Astrocyte (in vitro differentiated cells and primary cell): ENCODE results near the gene GRIN2A. TPM values are rescaled to one million over a fixed set of nuclear protein-coding genes. Genes with fewer than 3 reads are reported as not detected.

Experiments used
- DNase-seq: peaks from one replicate; pipeline ENCODE4 v3.0.0-alpha.2; 2010; ENCODE audit warnings: low read depth
- FAIRE-seq: peaks from 2 replicates; lab custom pipeline; 2011; peaks lifted over from hg19 to GRCh38; lab: Jason Lieb, UNC
- H2AFZ ChIP-seq: 2 replicates; pipeline ENCODE4 v1.6.0; 2012; ENCODE audit warnings: low read depth, low read length, inconsistent platforms
- H3K27ac ChIP-seq: 2 replicates; pipeline ENCODE4 v1.5.1; 2011; ENCODE audit warnings: low read depth, low read length, inconsistent platforms
- H3K27me3 ChIP-seq: 2 replicates; pipeline ENCODE4 v1.6.0; 2011; ENCODE audit warnings: low read length, inconsistent platforms; ENCODE audit not compliant: insufficient read depth
- H3K36me3 ChIP-seq: 2 replicates; pipeline ENCODE4 v1.5.1; 2011; ENCODE audit warnings: low read length, inconsistent platforms; ENCODE audit not compliant: insufficient read depth
- H3K4me1 ChIP-seq: 2 replicates; pipeline ENCODE4 v1.5.1; 2011; ENCODE audit warnings: low read length, inconsistent platforms; ENCODE audit not compliant: insufficient read depth
- H3K4me2 ChIP-seq: 2 replicates; pipeline ENCODE4 v1.6.0; 2012; ENCODE audit warnings: low read length, inconsistent platforms
- H3K4me3 ChIP-seq: 2 replicates; pipeline ENCODE4 v1.5.1; 2011; ENCODE audit warnings: low read depth, mild to moderate bottlenecking, low read length, inconsistent platforms; ENCODE audit not compliant: insufficient read depth
- H3K79me2 ChIP-seq: 2 replicates; pipeline ENCODE4 v1.6.0; 2012; ENCODE audit warnings: mild to moderate bottlenecking, low read length, inconsistent platforms; ENCODE audit not compliant: insufficient read depth
- H3K9ac ChIP-seq: 2 replicates; pipeline ENCODE4 v1.6.0; 2012; ENCODE audit warnings: mild to moderate bottlenecking, low read length, inconsistent platforms
- H3K9me3 ChIP-seq: 2 replicates; pipeline ENCODE4 v1.5.1; 2012; ENCODE audit warnings: low read depth, mild to moderate bottlenecking, low read length, inconsistent platforms; ENCODE audit not compliant: insufficient read depth
- H4K20me1 ChIP-seq: 2 replicates; pipeline ENCODE4 v1.6.0; 2012; ENCODE audit warnings: low read length, inconsistent platforms; ENCODE audit not compliant: insufficient read depth
- H3K27ac Mint-ChIP-seq: one replicate; pipeline ENCODE4 v1.8.0; 2021; ENCODE audit warnings: mild to moderate bottlenecking, mixed read lengths; ENCODE audit not compliant: unreplicated experiment
- H3K27me3 Mint-ChIP-seq: one replicate; pipeline ENCODE4 v1.8.0; 2021; ENCODE audit warnings: low read depth, mixed read lengths; ENCODE audit not compliant: unreplicated experiment
- H3K36me3 Mint-ChIP-seq: one replicate; pipeline ENCODE4 v1.8.0; 2021; ENCODE audit warnings: low read depth, mixed read lengths; ENCODE audit not compliant: unreplicated experiment
- H3K4me1 Mint-ChIP-seq: one replicate; pipeline ENCODE4 v1.8.0; 2021; ENCODE audit warnings: low read depth, mixed read lengths; ENCODE audit not compliant: unreplicated experiment
- H3K4me3 Mint-ChIP-seq: one replicate; pipeline ENCODE4 v1.8.0; 2021; ENCODE audit warnings: mild to moderate bottlenecking, moderate library complexity, mixed read lengths; ENCODE audit not compliant: unreplicated experiment
- H3K9me3 Mint-ChIP-seq: one replicate; pipeline ENCODE4 v1.8.0; 2021; ENCODE audit warnings: mild to moderate bottlenecking, mixed read lengths; ENCODE audit not compliant: unreplicated experiment
- CTCF ChIP-seq: IDR thresholded peaks from 2 replicates; pipeline ENCODE4 v1.5.1; 2011; ENCODE audit warnings: low read depth, mild to moderate bottlenecking, inconsistent platforms, low read length, moderate library complexity; ENCODE audit not compliant: insufficient read depth
- EZH2 ChIP-seq: IDR thresholded peaks from 2 replicates; pipeline ENCODE4 v1.6.1; 2012; ENCODE audit warnings: mild to moderate bottlenecking, low read length, inconsistent platforms; ENCODE audit not compliant: insufficient read depth
- total RNA-seq: library from RNA; stranded (reverse); gene quantifications from 2 replicates; pipeline ENCODE4 v1.2.1, GENCODE V29; 2021

Gene GRIN2A
- total RNA-seq, 1 donor from 2014 or later, result 0.68 TPM

- H4K20me1 ChIP-seq, result no peaks in the 10 kb centered on the region
- no peaks in the 10 kb centered on the region for H3K4me1 ChIP-seq
- FAIRE-seq, result no peak
- Mint-ChIP-seq H3K4me1 (no peaks in the 10 kb centered on the region), H3K9me3 (no peaks in the 10 kb centered on the region), H3K27me3 (peaks cover 13% of the 10 kb centered on the region), H3K4me3 (no peak overlapping the region), H3K36me3 (no peaks in the 10 kb centered on the region), H3K27ac (no peak overlapping the region)
- TF ChIP-seq CTCF, result no peak
- TF ChIP-seq EZH2, result no peak
- no peak overlapping the region for H3K4me2 ChIP-seq
- no peak overlapping the region for H2AFZ ChIP-seq
- no peaks in the 10 kb centered on the region for H3K36me3 ChIP-seq
- H3K27ac ChIP-seq, result no peak overlapping the region
- H3K9ac ChIP-seq, result no peak overlapping the region
- no peak for DNase-seq
- no peaks in the 10 kb centered on the region for H3K79me2 ChIP-seq
- no peaks in the 10 kb centered on the region for H3K9me3 ChIP-seq
- H3K27me3 ChIP-seq, result no peaks in the 10 kb centered on the region
- H3K4me3 ChIP-seq, result no peak overlapping the region
Observed at GRCh38 chr16:10145542-10146035, 36.6 kb downstream of the GRIN2A start.

- TF ChIP-seq EZH2, result no peak
- no peak for TF ChIP-seq CTCF
- H3K9me3 ChIP-seq, result no peaks in the 10 kb centered on the region
- H3K27me3 ChIP-seq, result no peaks in the 10 kb centered on the region
- no peak overlapping the region for H3K9ac ChIP-seq
- no peaks in the 10 kb centered on the region for H3K4me1 Mint-ChIP-seq
- no peaks in the 10 kb centered on the region for H3K36me3 ChIP-seq
- FAIRE-seq, result no peak
- no peak overlapping the region for H3K4me3 Mint-ChIP-seq
- H3K4me2 ChIP-seq, result no peak overlapping the region
- no peaks in the 10 kb centered on the region for H3K9me3 Mint-ChIP-seq
- peaks cover 3% of the 10 kb centered on the region for H3K27me3 Mint-ChIP-seq
- H3K36me3 Mint-ChIP-seq, result no peaks in the 10 kb centered on the region
- no peak for DNase-seq
- no peaks in the 10 kb centered on the region for H3K79me2 ChIP-seq
- H4K20me1 ChIP-seq, result no peaks in the 10 kb centered on the region
- H3K27ac Mint-ChIP-seq, result no peak overlapping the region
- no peak overlapping the region for H3K4me3 ChIP-seq
- H3K27ac ChIP-seq, result no peak overlapping the region
- H2AFZ ChIP-seq, result no peak overlapping the region
- H3K4me1 ChIP-seq, result no peaks in the 10 kb centered on the region
Observed at GRCh38 chr16:10141671-10142070, 40.6 kb downstream of the GRIN2A start.

- Mint-ChIP-seq H3K27me3 (peaks cover 3% of the 10 kb centered on the region), H3K36me3 (no peaks in the 10 kb centered on the region), H3K27ac (no peak overlapping the region), H3K9me3 (no peaks in the 10 kb centered on the region), H3K4me1 (no peaks in the 10 kb centered on the region), H3K4me3 (no peak overlapping the region)
- no peak overlapping the region for H3K9ac ChIP-seq
- H3K9me3 ChIP-seq, result no peaks in the 10 kb centered on the region
- DNase-seq (no peak), FAIRE-seq (no peak)
- no peak overlapping the region for H3K27ac ChIP-seq
- no peak overlapping the region for H3K4me3 ChIP-seq
- no peaks in the 10 kb centered on the region for H3K79me2 ChIP-seq
- H3K4me1 ChIP-seq, result no peaks in the 10 kb centered on the region
- no peaks in the 10 kb centered on the region for H3K27me3 ChIP-seq
- H4K20me1 ChIP-seq, result no peaks in the 10 kb centered on the region
- H3K4me2 ChIP-seq, result no peak overlapping the region
- H2AFZ ChIP-seq, result no peak overlapping the region
- H3K36me3 ChIP-seq, result no peaks in the 10 kb centered on the region
- TF ChIP-seq EZH2 (no peak), CTCF (no peak)
Observed at GRCh38 chr16:10138881-10139280, 43.3 kb downstream of the GRIN2A start.
